PC-9 (cell line): ENCODE measurements around the gene PTPRCAP. TPM values are rescaled to one million over a fixed set of nuclear protein-coding genes. Genes with fewer than 3 reads are reported as not detected.

ENCODE experiments used
- BruUV-seq: library from RNA; stranded (reverse); fragments of 400-500 nt; replicated peaks from 2 replicates; lab custom pipeline; 2021; lab: Mats Ljungman, UMichigan
- CTCF ChIA-PET: fragments of 300-600 bp; sonication (Branson Sonifier 250); formaldehyde crosslinking; loops from one replicate; lab custom pipeline; 2022; ENCODE audit warnings: antibody characterized with exemption; lab: Charles Lee
- POLR2A ChIA-PET: fragments of 300-600 bp; sonication (Branson Sonifier 250); formaldehyde crosslinking; loops from one replicate; lab custom pipeline; 2022; ENCODE audit warnings: antibody characterized with exemption; ENCODE audit not compliant: unreplicated experiment; lab: Charles Lee
- DNase-seq, 2 experiments: peaks; one replicate each; pipeline versions ENCODE4 v3.0.0 to v3.0.0-alpha.2; 2015 to 2022; ENCODE audit warnings: mixed read lengths in 1 of 2
- H2AFZ ChIP-seq: fragments of 200-600 bp; sonication (generic); 2 replicates; pipeline ENCODE4 v1.8.1; 2017; ENCODE audit warnings: antibody characterized with exemption
- H3F3A ChIP-seq: fragments of 200-600 bp; sonication (generic); 2 replicates; pipeline ENCODE4 v1.8.1; 2017; ENCODE audit warnings: antibody characterized with exemption, mild to moderate bottlenecking, low read depth; ENCODE audit not compliant: insufficient read depth
- H3K27ac ChIP-seq: fragments of 200-600 bp; sonication (generic); 2 replicates; pipeline ENCODE4 v1.6.1; 2016; ENCODE audit warnings: mixed run types
- H3K27me3 ChIP-seq: fragments of 200-600 bp; sonication (generic); 2 replicates; pipeline ENCODE4 v1.6.1; 2016; ENCODE audit warnings: low read depth, mixed run types; ENCODE audit not compliant: insufficient read depth
- H3K36me3 ChIP-seq: fragments of 200-600 bp; sonication (generic); 2 replicates; pipeline ENCODE4 v1.6.1; 2016; ENCODE audit warnings: low read depth, mixed run types
- H3K4me1 ChIP-seq: fragments of 200-600 bp; sonication (generic); replicated peaks from 2 replicates; pipeline ENCODE4 v1.6.1; 2016; ENCODE audit warnings: mixed run types; ENCODE audit not compliant: insufficient read depth
- H3K4me2 ChIP-seq: fragments of 200-600 bp; sonication (generic); 2 replicates; pipeline ENCODE4 v1.6.1; 2017; ENCODE audit warnings: mixed run types
- H3K4me3 ChIP-seq: fragments of 200-600 bp; sonication (generic); 2 replicates; pipeline ENCODE4 v1.6.1; 2016; ENCODE audit warnings: mixed run types
- H3K79me2 ChIP-seq: fragments of 200-600 bp; sonication (generic); 2 replicates; pipeline ENCODE4 v1.6.1; 2017; ENCODE audit warnings: low read depth, mixed run types
- H3K9me2 ChIP-seq: fragments of 200-600 bp; sonication (generic); 2 replicates; pipeline ENCODE4 v1.8.1; 2017; ENCODE audit warnings: mild to moderate bottlenecking; ENCODE audit not compliant: insufficient read depth
- H3K9me3 ChIP-seq: fragments of 200-600 bp; sonication (generic); 2 replicates; pipeline ENCODE4 v1.8.1; 2016; ENCODE audit warnings: low read depth; ENCODE audit not compliant: insufficient read depth
- H4K20me1 ChIP-seq: fragments of 200-600 bp; sonication (generic); 2 replicates; pipeline ENCODE4 v1.8.1; 2017; ENCODE audit not compliant: insufficient read depth
- CTCF ChIP-seq: fragments of 200-600 bp; sonication (generic); conservative IDR thresholded peaks from 2 replicates; pipeline ENCODE4 v1.6.1; 2017; ENCODE audit warnings: mixed run types, antibody characterized with exemption, mild to moderate bottlenecking, moderate library complexity
- EZH2 ChIP-seq: fragments of 200-600 bp; sonication (generic); IDR thresholded peaks from 2 replicates; pipeline ENCODE4 v1.8.0; 2017; ENCODE audit warnings: antibody characterized with exemption, low read depth
- intact Hi-C: fragments of 100-400 bp; cut with micrococcal nuclease; formaldehyde crosslinking; loops from one replicate; pipeline ENCODE4 v1.10.0; 2022; ENCODE audit not compliant: unreplicated experiment
- total RNA-seq: library from RNA; stranded (reverse); gene quantifications from 2 replicates; pipeline ENCODE4 v1.2.3, GENCODE V29; 2021

The PTPRCAP gene
- total RNA-seq, 1 experiment from 2014 or later, result 1.3 TPM

DNA sequence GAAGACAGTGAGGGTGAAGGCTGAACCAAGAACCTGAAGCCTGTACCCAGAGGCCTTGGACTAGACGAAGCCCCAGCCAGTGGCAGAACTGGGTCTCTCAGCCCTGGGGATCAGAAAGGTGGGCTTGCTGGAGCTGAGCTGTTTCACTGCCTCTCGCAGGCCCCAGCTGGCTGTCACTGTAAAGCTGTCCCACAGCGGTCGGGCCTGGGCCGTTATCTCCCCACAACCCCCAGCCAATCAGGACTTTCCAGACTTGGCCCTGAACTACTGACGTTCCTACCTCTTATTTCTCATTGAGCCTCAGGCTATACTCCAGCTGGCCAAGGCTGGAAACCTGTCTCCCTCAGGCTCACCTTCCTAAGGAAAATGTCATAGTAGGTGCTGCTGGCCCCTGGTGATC is 39.9 kb downstream of the PTPRCAP start:
- no peak for TF ChIP-seq EZH2
- TF ChIP-seq CTCF, result no peak
- H3K9me3 ChIP-seq, result no peaks in the 10 kb centered on the region

GRCh38 chr11:67396587-67397389 is 40.7 kb downstream of the PTPRCAP start:
- POLR2A ChIA-PET, result interaction anchor here (0.6 to 0.8 kb wide), 3 partner anchors 10 to 182 kb away, joined by 3 read pairs; no protein-coding TSS in a partner anchor
- no peak overlapping the region for H3K4me3 ChIP-seq
- H3K27me3 ChIP-seq, result no peaks in the 10 kb centered on the region
- no TSS peak for BruUV-seq
- H3K9me3 ChIP-seq, result no peaks in the 10 kb centered on the region
- H3K4me1 ChIP-seq, result peaks cover 14% of the 10 kb centered on the region
- H4K20me1 ChIP-seq, result peaks cover 3% of the 10 kb centered on the region; the same call in 1 of the 2 replicates
- no peaks in the 10 kb centered on the region for H3K9me2 ChIP-seq
- H3K36me3 ChIP-seq, result 0 out of 2 replicates have a peak, but pooled peaks cover 6% of the 10 kb centered on the region
- CTCF ChIA-PET, result no interaction called here
- TF ChIP-seq CTCF, result no peak
- no peak for TF ChIP-seq EZH2
- H3K4me2 ChIP-seq, result no peak overlapping the region
- no peak for DNase-seq
- peaks cover 20% of the 10 kb centered on the region for H3K79me2 ChIP-seq
- H3F3A ChIP-seq, result peaks cover 28% of the 10 kb centered on the region; the same call in 1 of the 2 replicates
- H2AFZ ChIP-seq, result no peak overlapping the region
- intact Hi-C loops, result no loop called here
- H3K27ac ChIP-seq, result no peak overlapping the region

More for the DNA sequence above, 39.9 kb downstream of the PTPRCAP start:
- H3K27me3 ChIP-seq, result no peaks in the 10 kb centered on the region
- peaks cover 17% of the 10 kb centered on the region for H3K4me1 ChIP-seq
- no peak overlapping the region for H3K4me3 ChIP-seq
- no peaks in the 10 kb centered on the region for H3K9me2 ChIP-seq
- intact Hi-C loops, result no loop called here
- H3F3A ChIP-seq, result peaks cover 29% of the 10 kb centered on the region; the same call in 1 of the 2 replicates
- H3K36me3 ChIP-seq, result 0 out of 2 replicates have a peak, but pooled peaks cover 6% of the 10 kb centered on the region
- H4K20me1 ChIP-seq, result peaks cover 3% of the 10 kb centered on the region; the same call in 1 of the 2 replicates
- peaks cover 20% of the 10 kb centered on the region for H3K79me2 ChIP-seq
- BruUV-seq, result no TSS peak
- no peak for DNase-seq
- no peak overlapping the region for H2AFZ ChIP-seq
- ChIA-PET CTCF (no interaction called here), POLR2A (no interaction called here)
- H3K27ac ChIP-seq, result no peak overlapping the region
- H3K4me2 ChIP-seq, result no peak overlapping the region

DNA sequence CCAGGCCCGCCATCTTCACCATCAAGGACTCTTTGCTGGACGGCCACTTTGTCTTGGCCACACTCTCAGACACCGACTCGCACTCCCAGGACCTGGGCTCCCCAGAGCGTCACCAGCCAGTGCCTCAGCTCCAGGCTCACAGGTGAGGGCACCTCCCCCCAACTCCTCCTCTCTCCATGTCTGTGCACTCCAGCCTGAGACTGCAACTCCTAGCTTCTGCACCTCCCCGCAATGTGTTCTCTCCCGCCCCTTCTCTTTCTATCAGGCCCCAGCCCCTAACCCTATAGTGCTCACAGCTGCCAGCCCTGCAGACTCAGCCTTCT is 41.3 kb downstream of the PTPRCAP start:
- Histone ChIP-seq H4K20me1 (peaks cover 3% of the 10 kb centered on the region; the same call in 1 of the 2 replicates), H3K27ac (no peak overlapping the region), H2AFZ (no peak overlapping the region), H3F3A (peaks cover 31% of the 10 kb centered on the region), H3K27me3 (no peaks in the 10 kb centered on the region), H3K4me1 (peaks cover 14% of the 10 kb centered on the region), H3K79me2 (peaks cover 22% of the 10 kb centered on the region), H3K4me2 (no peak overlapping the region), H3K4me3 (no peak overlapping the region), H3K9me2 (no peaks in the 10 kb centered on the region), H3K36me3 (0 out of 2 replicates have a peak, but pooled peaks cover 6% of the 10 kb centered on the region), H3K9me3 (no peaks in the 10 kb centered on the region)
- TF ChIP-seq CTCF, result no peak
- ChIA-PET CTCF (no interaction called here), POLR2A (interaction anchor here (0.8 kb wide), 2 partner anchors 22 to 183 kb away, joined by 3 read pairs; no protein-coding TSS in a partner anchor)
- DNase-seq, result no peak
- intact Hi-C loops, result no loop called here
- no TSS peak for BruUV-seq
